RWPE1 (cell line): ENCODE measurements around the gene C11orf98.
A peak's percentile ranks its signal among the peaks of the same experiment; 100 is the strongest.

Source experiments
- CTCF ChIA-PET: fragments of 350-600 bp; sonication (Branson Sonifier 250); formaldehyde crosslinking; extraction: SDS; loops from one replicate; lab custom pipeline; 2021; lab: Yijun Ruan, JAX
- POLR2A ChIA-PET: fragments of 400-600 bp; formaldehyde crosslinking; extraction: SDS; loops from one replicate; lab custom pipeline; 2020; ENCODE audit warnings: antibody characterized with exemption; ENCODE audit not compliant: low non-redundant PET; lab: Yijun Ruan, JAX
- DNase-seq: peaks from one replicate; pipeline ENCODE4 v3.0.0; 2012; ENCODE audit warnings: low spot score
- H3K27ac ChIP-seq: fragments of 450-650 bp; 2 replicates; pipeline ENCODE4 v1.5.1; 2017
- TF ChIP-seq, protein P1 (sequence below): fragments of 450-650 bp; conservative IDR thresholded peaks from 2 replicates; pipeline ENCODE4 v1.5.1; 2017; ENCODE audit warnings: low read depth, mild to moderate bottlenecking

C11orf98 gene

GRCh38 chr11:62648967-62649364 is 16.0 kb downstream of the C11orf98 start:
- TF ChIP-seq, protein P1, sequence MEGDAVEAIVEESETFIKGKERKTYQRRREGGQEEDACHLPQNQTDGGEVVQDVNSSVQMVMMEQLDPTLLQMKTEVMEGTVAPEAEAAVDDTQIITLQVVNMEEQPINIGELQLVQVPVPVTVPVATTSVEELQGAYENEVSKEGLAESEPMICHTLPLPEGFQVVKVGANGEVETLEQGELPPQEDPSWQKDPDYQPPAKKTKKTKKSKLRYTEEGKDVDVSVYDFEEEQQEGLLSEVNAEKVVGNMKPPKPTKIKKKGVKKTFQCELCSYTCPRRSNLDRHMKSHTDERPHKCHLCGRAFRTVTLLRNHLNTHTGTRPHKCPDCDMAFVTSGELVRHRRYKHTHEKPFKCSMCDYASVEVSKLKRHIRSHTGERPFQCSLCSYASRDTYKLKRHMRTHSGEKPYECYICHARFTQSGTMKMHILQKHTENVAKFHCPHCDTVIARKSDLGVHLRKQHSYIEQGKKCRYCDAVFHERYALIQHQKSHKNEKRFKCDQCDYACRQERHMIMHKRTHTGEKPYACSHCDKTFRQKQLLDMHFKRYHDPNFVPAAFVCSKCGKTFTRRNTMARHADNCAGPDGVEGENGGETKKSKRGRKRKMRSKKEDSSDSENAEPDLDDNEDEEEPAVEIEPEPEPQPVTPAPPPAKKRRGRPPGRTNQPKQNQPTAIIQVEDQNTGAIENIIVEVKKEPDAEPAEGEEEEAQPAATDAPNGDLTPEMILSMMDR = no peak
- DNase-seq = no peak
- POLR2A ChIA-PET = no interaction called here
- CTCF ChIA-PET = no interaction called here
- peak overlapping the region; percentile 87 for H3K27ac ChIP-seq

GRCh38 chr11:62648185-62648966 is 16.6 kb downstream of the C11orf98 start:
- peak overlapping the region; percentile 87 for H3K27ac ChIP-seq
- DNase-seq = no peak
- CTCF ChIA-PET = interaction anchor here (0.9 kb wide), 1 partner anchor 36 kb away, joined by 3 read pairs; no protein-coding TSS in a partner anchor
- TF ChIP-seq, protein P1 = no peak
- POLR2A ChIA-PET = interaction anchor here (0.6 kb wide), 1 partner anchor 27 kb away, joined by 12 read pairs; no protein-coding TSS in a partner anchor

DNA sequence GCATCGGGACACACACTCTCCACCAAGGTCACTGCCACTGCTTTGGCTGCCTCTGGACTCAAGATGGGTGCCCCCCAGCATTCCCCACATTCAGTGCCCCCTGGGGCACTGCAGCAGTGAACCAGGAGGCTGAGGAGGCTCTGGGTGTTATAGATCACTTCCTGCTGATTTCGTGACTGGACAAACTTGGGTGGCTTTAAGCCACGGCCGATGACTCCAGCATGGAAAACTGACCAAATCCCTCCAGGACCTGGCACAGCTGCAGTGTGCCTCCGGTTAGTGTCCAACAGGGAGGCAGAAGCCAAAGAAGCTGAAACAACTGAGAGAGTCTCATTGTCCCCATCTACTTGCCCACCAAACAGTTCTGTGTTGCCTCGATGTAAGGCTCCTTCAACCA is 17.4 kb downstream of the C11orf98 start:
- peak overlapping the region; percentile 87 for H3K27ac ChIP-seq
- TF ChIP-seq, protein P1 = no peak
- POLR2A ChIA-PET = no interaction called here
- DNase-seq = no peak
- CTCF ChIA-PET = interaction anchor here (0.9 kb wide), 1 partner anchor 36 kb away, joined by 3 read pairs; no protein-coding TSS in a partner anchor

GRCh38 chr11:62646825-62647608 is 18.0 kb downstream of the C11orf98 start:
- TF ChIP-seq, protein P1 = no peak
- POLR2A ChIA-PET = interaction anchor here (0.6 kb wide), 2 partner anchors 13 to 55 kb away, joined by 4 read pairs; partner anchors contain the start of gene TUT1
- CTCF ChIA-PET = interaction anchor here (0.6 kb wide), 1 partner anchor 65 kb away, joined by 4 read pairs; no protein-coding TSS in a partner anchor
- H3K27ac ChIP-seq = peak overlapping the region; percentile 87
- no peak for DNase-seq

- peak; percentile 99 for DNase-seq
- H3K27ac ChIP-seq = peak within 1 kb of the TSS; percentile 87
- POLR2A ChIA-PET = interaction anchor here (0.6 kb wide), 3 partner anchors 13 to 55 kb away, joined by 4 read pairs; partner anchors contain the start of gene TUT1
- CTCF ChIA-PET = interaction anchor here (0.8 kb wide), 1 partner anchor 252 kb away, joined by 3 read pairs; no protein-coding TSS in a partner anchor
- TF ChIP-seq, protein P1 = no peak
These were observed 18.8 kb downstream of the C11orf98 start, which contains the start of gene GANAB for GRCh38 chr11:62645946-62646824. TSS of gene GANAB (minus strand) at chr11:62646613. CDS start at chr11:62646599, 14 bp downstream.
